Activated CD4-positive, CD25-positive, alpha-beta regulatory T cell (primary cell): ENCODE data around the gene PFAS.
"Not testable (repeated sequence)": the region's sequence is repeated elsewhere in the genome, so short reads cannot be mapped to it uniquely, and the experiment has no call there.

Experiments used
- DNase-seq, 4 experiments: peaks; one replicate each; lab custom pipeline; 2025; lab: John Stamatoyannopoulos, UW

The PFAS gene

GRCh38 chr17:8248751-8249607, at the start of gene PFAS:
TSS of gene PFAS (plus strand) at chr17:8249289. CDS start at chr17:8253938, 4,649 bp downstream.
- DNase-seq = peak; percentile 91 to 95 (median 93)

DNA sequence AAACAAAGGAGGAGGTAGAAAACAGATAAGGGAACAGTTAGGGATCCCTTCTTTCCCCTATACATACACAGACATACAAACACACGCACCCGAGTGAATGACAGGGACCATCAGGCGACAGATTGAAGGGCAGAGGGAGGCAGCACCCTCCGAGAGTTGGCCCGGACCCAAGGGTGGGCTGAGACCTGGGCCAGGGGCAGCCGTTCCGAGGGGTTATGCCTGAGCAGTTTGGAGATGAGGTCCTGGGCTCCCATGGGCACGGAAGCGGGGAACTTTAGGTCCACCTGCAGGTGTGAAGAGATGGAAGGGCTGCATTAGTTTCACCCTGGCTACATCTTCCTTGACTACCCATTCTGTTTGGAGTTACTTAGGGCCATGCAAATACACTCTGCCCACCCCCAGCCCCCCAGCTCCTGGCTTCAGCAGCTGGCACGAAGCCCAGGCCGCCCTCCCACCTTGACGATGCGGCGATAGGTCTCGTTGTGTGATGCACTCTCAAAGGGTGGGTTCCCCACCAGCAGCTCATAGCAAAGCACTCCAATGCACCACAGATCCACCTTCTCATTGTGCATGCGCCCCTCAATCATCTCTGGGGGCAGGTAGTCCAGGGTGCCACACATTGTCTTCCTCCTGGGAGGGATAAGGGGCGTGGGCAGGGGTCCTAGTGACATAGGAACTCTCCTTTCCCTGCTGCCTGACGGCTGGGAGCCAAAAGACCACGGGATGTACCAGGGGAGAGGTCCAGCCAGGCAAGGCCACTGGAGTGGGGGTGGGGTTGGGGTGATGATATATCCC, 44.1 kb upstream of the PFAS start:
- DNase-seq = no peak

- no peak for DNase-seq
Measured at GRCh38 chr17:8206536-8206935, 42.6 kb upstream of the PFAS start.

DNA sequence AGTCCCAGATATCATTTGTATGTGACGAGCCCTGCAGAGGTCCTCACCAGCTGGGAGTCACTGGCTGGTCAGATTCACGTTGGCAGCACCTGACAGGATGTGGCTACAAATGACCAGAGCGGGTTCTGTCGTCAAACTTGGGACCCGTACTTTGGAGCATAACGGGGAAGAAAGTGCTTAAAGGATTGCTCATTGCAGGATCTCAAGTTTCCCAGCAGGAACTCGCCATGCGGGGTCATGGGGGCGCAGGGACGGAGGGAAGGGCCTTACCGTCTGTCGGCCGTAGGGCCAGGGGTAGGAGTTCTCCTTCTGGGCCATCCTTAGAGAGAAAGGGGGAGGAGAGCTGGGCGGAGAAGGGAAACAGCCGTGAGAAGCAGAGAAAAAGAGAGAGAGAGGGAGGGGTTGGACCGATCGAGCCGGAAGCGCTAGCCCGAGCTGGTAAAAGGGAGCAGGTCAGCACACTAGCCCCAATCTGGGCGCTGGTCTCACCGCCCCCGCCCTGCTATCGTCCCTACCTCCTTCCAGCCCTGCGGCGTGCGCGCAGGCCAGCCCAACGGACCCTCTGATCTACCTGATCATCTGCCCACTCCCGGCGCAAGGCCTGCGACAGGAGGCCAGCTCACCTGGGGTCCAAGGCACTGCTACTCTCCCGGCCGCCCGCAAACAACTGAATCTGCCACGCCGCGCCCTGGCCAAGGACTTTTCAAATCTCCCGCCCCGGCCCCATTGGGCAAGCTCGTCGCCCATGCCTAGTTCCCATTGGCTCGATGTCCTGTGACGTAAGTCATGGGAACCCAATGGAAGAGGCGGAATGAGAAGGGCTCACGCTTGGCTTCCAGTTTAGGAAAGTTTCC, 39.0 kb upstream of the PFAS start, which contains the start of gene AURKB:
Gene AURKB (minus strand): TSS at position 669 of the 854 bp plus-strand sequence. CDS start 351 bp downstream, at position 318.
- peak; percentile 79 to 85 (median 81) for DNase-seq

DNA sequence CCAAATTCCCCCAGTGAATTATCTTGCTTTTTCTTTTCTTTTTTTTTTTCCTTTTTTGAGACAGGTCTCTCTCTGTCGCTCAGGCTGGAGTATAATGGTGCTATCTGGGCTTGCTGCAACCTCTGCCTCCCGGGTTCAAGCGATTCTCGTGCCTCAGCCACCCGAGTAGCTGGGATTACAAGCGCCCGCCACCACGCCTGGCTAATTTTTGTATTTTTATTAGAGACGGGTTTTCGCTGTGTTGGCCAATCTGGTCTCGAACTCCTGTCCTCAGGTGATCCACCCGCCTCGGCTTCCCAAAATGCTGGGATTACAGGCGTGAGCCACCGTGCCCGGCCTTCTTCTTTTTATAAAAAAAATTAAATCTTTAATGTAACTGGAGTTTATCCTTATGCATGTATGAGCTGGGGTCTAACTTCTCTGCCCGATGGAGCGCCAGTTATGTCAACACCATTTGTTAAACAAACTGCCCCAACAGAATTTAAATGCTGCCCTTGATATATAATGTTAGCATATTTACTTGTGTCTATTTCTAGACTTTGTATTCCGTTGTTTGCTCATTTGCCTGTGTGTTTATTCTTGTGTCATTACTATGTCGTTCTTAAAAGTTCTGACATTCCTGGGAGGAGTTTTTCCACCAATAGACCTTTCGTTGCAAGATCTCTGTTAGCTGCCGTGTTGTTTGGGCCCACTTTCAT, 38.2 kb upstream of the PFAS start:
- no peak for DNase-seq

DNA sequence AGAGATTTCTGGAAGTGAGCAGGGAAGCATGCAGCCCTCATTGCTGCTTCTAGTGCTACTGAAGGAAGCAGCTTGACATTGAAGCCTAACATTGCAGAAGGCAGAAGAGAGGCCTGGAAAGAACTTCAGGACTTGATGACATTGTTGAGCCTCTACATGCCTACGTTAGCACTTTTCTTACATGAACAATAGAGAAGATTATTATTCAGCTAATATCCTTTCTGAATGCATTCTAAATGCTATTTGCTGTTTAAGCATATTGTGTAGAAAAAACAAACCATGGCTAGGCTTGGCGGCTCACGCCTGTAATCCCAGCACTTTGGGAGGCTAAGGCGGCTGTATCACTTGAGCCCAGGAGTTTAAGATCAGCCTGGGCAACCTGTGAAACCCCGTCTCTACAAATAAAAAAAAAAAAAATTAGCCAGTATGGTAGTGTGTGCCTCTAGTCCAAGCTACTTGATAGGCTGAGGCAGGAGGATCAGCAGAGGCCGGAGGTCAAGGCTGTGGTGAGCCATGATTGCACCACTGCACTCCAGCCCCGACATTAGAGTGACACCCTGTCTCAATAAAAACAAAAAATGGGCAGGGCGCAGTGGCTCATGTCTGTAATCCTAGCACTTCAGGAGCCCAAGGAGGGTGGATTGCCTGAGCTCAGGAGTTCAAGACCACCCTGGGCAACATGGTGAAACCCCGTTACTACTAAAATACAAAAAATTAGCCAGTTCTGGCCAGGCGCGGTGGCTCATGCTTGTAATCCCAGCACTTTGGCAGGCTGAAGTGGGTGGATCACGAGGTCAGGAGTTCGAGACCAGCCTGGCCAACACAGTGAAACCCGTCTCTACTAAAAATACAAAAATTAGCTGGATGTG, 36.5 kb upstream of the PFAS start:
- no peak for DNase-seq

DNA sequence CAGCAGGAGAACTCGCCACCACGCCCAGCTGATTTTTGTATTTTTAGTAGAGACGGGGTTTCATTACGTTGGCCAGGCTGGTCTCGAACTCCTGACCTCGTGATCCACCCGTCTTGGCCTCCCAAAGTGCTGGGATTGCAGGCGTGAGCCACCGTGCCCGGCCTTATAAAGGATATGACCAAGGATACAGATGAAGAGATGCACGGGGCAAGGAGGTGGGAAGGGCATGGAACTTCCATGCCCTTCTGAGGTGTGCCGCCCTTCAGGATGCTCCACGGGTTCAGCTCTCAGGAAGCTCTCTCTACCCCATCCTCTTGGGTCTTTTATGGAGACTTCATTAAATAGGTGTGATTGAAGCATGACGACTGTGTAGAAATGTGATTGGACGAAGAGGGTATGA, 35.1 kb upstream of the PFAS start:
- not testable (repeated sequence) for DNase-seq

- peak; percentile 66 to 94 (median 80) for DNase-seq
Measured at GRCh38 chr17:8220783-8221662, 28.1 kb upstream of the PFAS start.

GRCh38 chr17:8221663-8222379, 27.3 kb upstream of the PFAS start:
- DNase-seq = peak; percentile 74 to 89 (median 80)

- peak in 1 of 4 experiments; percentile 60 for DNase-seq
Measured at GRCh38 chr17:8222380-8222629, 26.8 kb upstream of the PFAS start.

- peak; percentile 86 to 90 (median 87) for DNase-seq
Measured at GRCh38 chr17:8222630-8223355, 26.3 kb upstream of the PFAS start.

DNA sequence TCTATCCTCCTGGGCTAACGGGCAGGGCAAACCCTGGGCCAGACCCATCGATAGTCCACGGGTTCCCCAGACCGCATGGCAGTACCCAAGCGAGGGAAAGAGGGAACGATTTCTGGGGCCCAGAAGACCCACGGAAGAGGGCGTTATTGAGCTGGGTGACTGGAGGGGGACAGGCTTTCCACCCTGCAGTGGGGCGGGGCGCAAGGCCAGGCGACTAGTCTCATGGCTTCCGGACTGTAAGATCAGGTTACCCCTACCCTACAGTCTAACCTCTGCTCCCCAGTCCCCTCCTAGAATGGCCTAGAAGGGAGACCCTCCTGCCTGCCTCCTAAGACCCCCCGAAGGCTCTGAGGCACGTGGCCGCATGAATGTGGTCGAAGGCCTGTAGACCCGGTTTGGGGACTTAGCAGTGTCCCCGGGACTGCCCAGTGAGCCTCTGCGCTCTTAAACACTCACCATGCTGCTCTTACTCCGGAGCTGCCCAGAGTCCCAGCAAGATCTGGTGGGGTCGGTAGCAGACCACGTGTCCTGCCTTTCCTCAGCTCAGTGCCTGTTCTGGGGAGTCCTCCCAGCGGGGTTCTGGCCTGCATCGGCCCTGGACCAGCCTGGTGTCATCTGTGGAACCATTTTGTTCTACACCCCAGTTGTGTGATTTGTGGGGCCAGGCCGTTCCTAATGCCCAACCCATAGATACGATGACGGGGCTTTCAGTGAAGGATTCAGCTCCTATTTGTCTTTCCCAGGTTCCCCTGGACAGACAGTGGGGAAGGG, 25.5 kb upstream of the PFAS start:
- DNase-seq = peak; percentile 15 to 38 (median 28)

DNA sequence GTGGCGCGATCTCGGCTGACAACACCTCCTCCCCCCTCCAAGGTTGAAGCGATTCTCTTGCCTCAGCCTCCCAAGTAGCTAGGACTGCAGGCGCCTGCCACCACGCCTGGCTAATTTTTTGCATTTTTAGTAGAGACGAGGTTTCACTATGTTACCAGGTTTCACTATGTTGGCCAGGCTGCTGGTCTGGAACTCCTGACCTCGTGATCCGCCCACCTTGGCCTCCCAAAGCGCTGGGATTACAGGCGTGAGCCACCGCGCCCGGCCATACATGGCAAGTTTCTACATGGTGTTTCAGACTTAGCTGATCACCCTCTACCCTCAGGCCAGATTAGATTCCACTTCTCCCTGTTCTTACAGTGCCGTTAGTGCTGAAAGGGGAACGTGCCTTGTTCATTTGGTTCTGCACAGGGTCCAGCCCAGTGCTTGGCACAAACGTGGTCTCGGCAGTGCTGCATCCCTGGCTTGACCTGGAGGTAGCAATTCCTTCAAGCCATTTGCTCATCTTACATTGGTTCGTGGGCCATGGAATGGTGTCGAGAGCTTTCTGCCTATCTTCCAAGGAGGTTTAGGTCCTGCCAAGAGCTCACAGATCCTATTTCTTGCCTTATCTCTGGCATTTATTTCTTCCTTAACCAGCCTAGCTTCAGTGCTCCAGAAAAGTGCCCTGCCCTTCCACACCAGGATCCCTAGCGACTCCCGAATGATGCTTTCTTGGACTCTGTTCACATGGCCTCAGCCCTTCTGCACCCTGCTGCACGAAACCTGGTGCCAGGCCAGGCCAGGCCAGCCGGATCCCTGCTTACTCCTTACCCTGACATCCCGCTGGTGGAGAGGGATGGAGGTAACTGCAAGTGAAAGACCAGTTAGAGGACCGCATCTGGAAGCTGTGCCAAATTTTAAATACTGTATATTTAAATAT, 23.9 kb upstream of the PFAS start:
- no peak for DNase-seq

DNA sequence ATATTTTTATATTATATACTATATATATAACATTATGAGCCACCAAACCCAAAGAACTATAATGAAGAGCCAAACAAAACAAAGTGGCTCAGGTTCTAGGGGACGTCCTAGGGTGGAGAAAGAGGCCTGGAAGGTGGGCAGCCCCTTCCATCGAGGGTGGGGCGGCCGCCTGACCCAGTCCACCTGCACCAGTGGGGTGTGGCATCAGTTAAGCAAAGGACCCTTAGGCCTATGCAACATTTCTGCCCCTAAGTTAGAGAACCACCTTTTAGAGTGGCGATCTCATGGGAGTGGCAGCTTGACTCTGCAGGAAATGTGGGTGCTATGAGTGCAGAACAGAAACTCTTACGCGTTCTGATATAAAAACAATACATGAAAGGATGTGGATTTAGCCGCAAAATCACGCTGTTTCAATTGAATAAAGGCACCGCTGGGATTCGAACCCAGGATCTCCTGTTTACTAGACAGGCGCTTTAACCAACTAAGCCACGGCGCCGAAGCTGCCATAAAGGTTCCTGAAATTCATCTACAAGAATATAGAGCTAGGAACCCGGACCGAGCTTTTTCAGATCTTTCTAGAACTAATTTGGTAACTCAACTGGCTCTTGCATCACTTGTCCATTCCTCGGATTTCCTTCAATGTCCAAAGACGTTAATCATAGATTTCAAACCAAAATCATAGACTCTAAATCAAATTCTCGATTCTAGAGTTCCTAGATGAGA, 23.1 kb upstream of the PFAS start:
- DNase-seq = peak in 1 of 4 experiments; percentile 44

DNA sequence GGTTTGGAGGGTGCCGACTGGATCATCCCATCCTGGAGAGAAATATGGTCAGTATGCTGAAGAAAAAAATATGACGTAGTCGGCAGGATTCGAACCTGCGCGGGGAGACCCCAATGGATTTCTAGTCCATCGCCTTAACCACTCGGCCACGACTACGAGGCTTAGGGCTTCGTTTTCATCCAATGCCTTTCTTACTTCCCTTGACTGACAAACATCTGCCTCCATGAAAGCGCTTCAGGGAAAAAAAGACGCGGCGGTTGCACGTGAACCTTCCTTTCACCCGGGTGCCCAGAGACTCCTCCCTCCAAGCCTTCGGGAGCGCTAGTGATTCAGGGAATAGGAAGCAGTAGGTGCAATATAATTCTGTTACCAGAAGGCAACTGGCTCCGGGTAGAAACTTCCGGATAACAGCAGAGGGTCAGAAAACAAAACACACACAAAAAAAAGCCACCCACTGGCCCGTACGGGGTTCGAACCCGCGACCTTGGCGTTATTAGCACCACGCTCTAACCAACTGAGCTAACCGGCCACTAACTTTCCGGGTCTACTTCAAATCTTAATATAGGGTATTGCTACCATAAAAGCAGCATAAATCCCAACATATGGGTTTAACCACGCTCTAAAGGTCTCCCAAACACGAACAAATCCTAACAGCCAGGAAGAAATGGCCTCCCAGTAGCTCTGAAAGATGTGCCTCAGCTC, 22.4 kb upstream of the PFAS start:
- DNase-seq = peak in 1 of 4 experiments; percentile 23
